ENCODE measurements around the gene KHNYN.

KHNYN gene

GRCh38 chr14:24429395-24430142 lies at the start of gene KHNYN, which contains the start of gene CBLN3:
TSS of gene KHNYN (plus strand) at chr14:24429954. CDS start at chr14:24430731, 777 bp downstream.
TSS of gene CBLN3 (minus strand) at chr14:24429668. CDS start at chr14:24429054, 614 bp downstream.
- Mint-ChIP-seq H3K27ac (peak within 1 kb of the TSS; percentile 98 to 99 (median 99)), H3K36me3 (ENCODE audit: low read depth) (peaks cover 18% of the 10 kb centered on the region), H3K9me3 (no peaks in the 10 kb centered on the region), H3K27me3 (ENCODE audit: low read depth) (peaks cover 3% of the 10 kb centered on the region), H3K4me3 (peak within 1 kb of the TSS; percentile 87 to 94 (median 92)), H3K4me1 (peaks cover 42% of the 10 kb centered on the region)
- no peak for TF ChIP-seq CTCF (IDR thresholded peaks at IDR 0.05; ENCODE audit: unreplicated experiment in 3 of 3)

GRCh38 chr14:24381363-24382063 lies 48.2 kb upstream of the KHNYN start:
- H3K27ac Mint-ChIP-seq, result peak overlapping the region; percentile 92 to 93 (median 93)
- H3K9me3 Mint-ChIP-seq, result no peaks in the 10 kb centered on the region

GRCh38 chr14:24382064-24382371 lies 47.7 kb upstream of the KHNYN start:
- H3K36me3 Mint-ChIP-seq (ENCODE audit: low read depth), result peaks cover 2% of the 10 kb centered on the region
- H3K27me3 Mint-ChIP-seq (ENCODE audit: low read depth), result no peaks in the 10 kb centered on the region
- H3K4me3 Mint-ChIP-seq, result no peak overlapping the region
- H3K9me3 Mint-ChIP-seq, result no peaks in the 10 kb centered on the region
- H3K4me1 Mint-ChIP-seq, result peaks cover 29% of the 10 kb centered on the region
- no peak for TF ChIP-seq CTCF (IDR thresholded peaks at IDR 0.05; ENCODE audit: unreplicated experiment in 3 of 3)
- peak overlapping the region; percentile 92 to 93 (median 93) for H3K27ac Mint-ChIP-seq

More at GRCh38 chr14:24381363-24382063, 48.2 kb upstream of the KHNYN start:
- peak overlapping the region in 1 of 3 experiments; percentile 14 for H3K4me3 Mint-ChIP-seq
- H3K4me1 Mint-ChIP-seq, result peaks cover 27% of the 10 kb centered on the region
- no peak for TF ChIP-seq CTCF (IDR thresholded peaks at IDR 0.05; ENCODE audit: unreplicated experiment in 3 of 3)
- H3K36me3 Mint-ChIP-seq (ENCODE audit: low read depth), result peaks cover 8% of the 10 kb centered on the region
- H3K27me3 Mint-ChIP-seq (ENCODE audit: low read depth), result no peaks in the 10 kb centered on the region

- H3K4me3 Mint-ChIP-seq, result no peak overlapping the region
- no peak for TF ChIP-seq CTCF (IDR thresholded peaks at IDR 0.05; ENCODE audit: unreplicated experiment in 3 of 3)
Measured at GRCh38 chr14:24384169-24384568, 45.6 kb upstream of the KHNYN start.

GRCh38 chr14:24385524-24385923 lies 44.2 kb upstream of the KHNYN start:
- no peak for TF ChIP-seq CTCF (IDR thresholded peaks at IDR 0.05; ENCODE audit: unreplicated experiment in 3 of 3)
- no peaks in the 10 kb centered on the region for H3K36me3 Mint-ChIP-seq (ENCODE audit: low read depth)
- no peaks in the 10 kb centered on the region for H3K27me3 Mint-ChIP-seq (ENCODE audit: low read depth)
- H3K27ac Mint-ChIP-seq, result peak overlapping the region in 1 of 3 experiments; percentile 17
- no peaks in the 10 kb centered on the region for H3K9me3 Mint-ChIP-seq
- peaks cover 48% of the 10 kb centered on the region for H3K4me1 Mint-ChIP-seq
- no peak overlapping the region for H3K4me3 Mint-ChIP-seq

More at GRCh38 chr14:24384169-24384568, 45.6 kb upstream of the KHNYN start:
- Mint-ChIP-seq H3K4me1 (peaks cover 41% of the 10 kb centered on the region), H3K27me3 (ENCODE audit: low read depth) (no peaks in the 10 kb centered on the region), H3K9me3 (no peaks in the 10 kb centered on the region), H3K36me3 (ENCODE audit: low read depth) (no peaks in the 10 kb centered on the region), H3K27ac (no peak overlapping the region)
